Measurements from ENCODE around the gene MAZ. TPM values are rescaled to one million over a fixed set of nuclear protein-coding genes. Genes with fewer than 3 reads are reported as not detected.
"Not testable (repeated sequence)": the region's sequence is repeated elsewhere in the genome, so short reads cannot be mapped to it uniquely, and the experiment has no call there.

The MAZ gene
- total and polyA plus RNA-seq, 2 experiments from 2014 or later = 186 to 310 TPM

GRCh38 chr16:29790183-29790948 is 16.0 kb upstream of the MAZ start, which contains the start of gene KIF22:
TSS of gene KIF22 (plus strand) at chr16:29790751. CDS start at chr16:29790760, 9 bp downstream.
- peak; percentile 99 to 100 for DNase-seq (ENCODE audit: low read depth in 1 of 2, low spot score in 1 of 2)
- no peaks in the 10 kb centered on the region for H3K9me3 ChIP-seq (ENCODE audit: low read depth)
- H3K4me3 ChIP-seq = peak within 1 kb of the TSS; percentile 77
- no peaks in the 10 kb centered on the region for H3K27me3 ChIP-seq
- H3K4me1 ChIP-seq (ENCODE audit: low read depth) = peaks cover 9% of the 10 kb centered on the region
- H3K27ac ChIP-seq = peak within 1 kb of the TSS; percentile 87
- no peaks in the 10 kb centered on the region for H3K36me3 ChIP-seq
- TF ChIP-seq CTCF (IDR thresholded peaks at IDR 0.05; ENCODE audit: low read depth, low read length) = peak; percentile 71

DNA sequence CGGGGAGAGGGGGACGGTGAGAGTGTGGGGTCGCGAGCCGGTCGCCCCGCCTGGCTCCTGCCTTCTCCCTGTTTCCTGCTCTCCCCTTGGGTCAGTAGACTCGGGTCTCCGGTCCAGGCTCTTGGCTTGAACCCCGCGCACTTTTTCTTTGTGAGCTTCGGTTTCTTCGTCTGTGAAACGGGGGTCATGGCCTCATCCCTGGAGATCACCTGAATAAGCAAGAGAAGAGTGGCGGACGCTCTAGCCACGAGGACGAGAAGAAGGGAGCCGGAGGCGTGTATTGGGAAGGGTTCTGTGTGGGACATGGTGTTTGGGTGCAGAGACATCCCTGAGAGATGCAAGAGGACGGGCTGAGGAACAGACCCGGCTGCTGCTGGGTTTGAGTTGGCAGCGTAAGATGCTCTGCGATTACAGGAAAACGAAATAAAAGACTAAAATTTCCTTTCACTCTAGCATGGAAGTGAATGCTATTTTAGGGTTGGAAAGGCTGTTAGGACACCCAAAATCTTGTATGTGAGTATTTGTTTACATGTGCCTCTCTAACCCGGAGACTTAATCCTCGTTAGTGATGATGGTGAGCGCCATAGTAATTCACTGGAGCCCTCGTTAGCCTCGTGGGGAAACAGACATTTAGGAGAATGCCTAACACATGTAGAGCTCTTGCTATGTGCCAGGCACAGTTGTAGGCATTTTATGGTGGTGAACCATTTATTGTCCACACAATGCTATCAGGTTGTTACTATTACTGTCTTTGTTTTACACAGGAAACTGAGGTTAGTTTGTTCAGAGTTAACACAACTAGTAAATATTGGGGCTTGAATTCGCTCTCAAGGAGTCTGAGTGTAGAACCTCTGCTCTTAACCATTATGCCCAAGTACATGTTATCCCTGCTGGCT is 15.1 kb upstream of the MAZ start:
- no peaks in the 10 kb centered on the region for H3K27me3 ChIP-seq
- TF ChIP-seq CTCF (IDR thresholded peaks at IDR 0.05; ENCODE audit: low read depth, low read length) = no peak
- no peak for DNase-seq (ENCODE audit: low read depth in 1 of 2, low spot score in 1 of 2)
- no peaks in the 10 kb centered on the region for H3K9me3 ChIP-seq (ENCODE audit: low read depth)
- no peaks in the 10 kb centered on the region for H3K36me3 ChIP-seq
- H3K4me3 ChIP-seq = peak overlapping the region; percentile 77
- H3K4me1 ChIP-seq (ENCODE audit: low read depth) = peaks cover 9% of the 10 kb centered on the region
- peak overlapping the region; percentile 73 for H3K27ac ChIP-seq

DNA sequence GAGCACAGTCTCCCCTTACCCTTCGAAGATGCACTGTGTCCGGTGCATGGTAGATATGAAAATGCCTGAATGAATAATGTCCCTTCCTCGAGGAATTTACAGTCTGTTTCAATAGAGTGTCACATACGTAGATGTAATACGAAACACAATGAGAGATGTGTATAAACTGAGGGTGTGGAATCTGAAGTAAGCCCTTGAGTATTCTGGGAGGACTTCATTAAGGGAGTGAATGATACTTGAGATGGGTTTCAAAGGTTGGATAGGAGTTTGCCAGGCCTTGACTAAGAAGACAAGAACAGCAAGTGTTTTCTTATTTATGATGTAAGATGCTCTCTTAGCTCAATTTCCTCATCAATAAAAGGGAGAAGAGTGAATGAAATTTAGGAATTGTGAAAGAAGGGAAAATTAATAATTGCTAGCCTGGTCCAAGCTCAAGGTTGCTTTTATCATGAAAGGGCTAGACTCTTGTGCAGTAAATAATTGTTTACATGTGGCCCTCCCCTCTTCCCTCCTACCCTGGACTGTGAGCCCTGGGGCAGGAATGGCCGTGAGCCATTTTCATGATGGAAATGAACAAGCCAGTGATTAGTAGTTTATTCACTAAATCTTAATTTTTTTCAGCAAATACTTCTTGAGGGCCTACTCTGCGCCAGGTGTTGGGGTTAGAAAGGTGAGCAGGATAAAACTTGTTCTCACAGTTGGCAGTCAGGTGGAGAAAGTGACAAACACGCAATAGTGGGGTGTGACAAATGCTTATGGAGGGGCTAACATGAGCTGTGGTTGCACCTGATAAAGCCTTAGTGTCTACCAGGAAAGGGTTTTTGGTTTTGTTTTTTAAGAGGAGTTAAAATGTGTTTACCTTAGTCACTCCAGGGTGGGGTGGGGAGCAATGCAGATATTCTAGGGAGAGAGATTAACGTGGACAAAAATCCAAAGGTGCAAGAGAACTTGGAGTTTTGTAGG is 14.2 kb upstream of the MAZ start:
- TF ChIP-seq CTCF (IDR thresholded peaks at IDR 0.05; ENCODE audit: low read depth, low read length) = no peak
- no peak overlapping the region for H3K27ac ChIP-seq
- peak overlapping the region; percentile 77 for H3K4me3 ChIP-seq
- no peaks in the 10 kb centered on the region for H3K27me3 ChIP-seq
- H3K4me1 ChIP-seq (ENCODE audit: low read depth) = peaks cover 9% of the 10 kb centered on the region
- H3K36me3 ChIP-seq = peaks cover 7% of the 10 kb centered on the region
- no peak for DNase-seq (ENCODE audit: low read depth in 1 of 2, low spot score in 1 of 2)
- no peaks in the 10 kb centered on the region for H3K9me3 ChIP-seq (ENCODE audit: low read depth)

DNA sequence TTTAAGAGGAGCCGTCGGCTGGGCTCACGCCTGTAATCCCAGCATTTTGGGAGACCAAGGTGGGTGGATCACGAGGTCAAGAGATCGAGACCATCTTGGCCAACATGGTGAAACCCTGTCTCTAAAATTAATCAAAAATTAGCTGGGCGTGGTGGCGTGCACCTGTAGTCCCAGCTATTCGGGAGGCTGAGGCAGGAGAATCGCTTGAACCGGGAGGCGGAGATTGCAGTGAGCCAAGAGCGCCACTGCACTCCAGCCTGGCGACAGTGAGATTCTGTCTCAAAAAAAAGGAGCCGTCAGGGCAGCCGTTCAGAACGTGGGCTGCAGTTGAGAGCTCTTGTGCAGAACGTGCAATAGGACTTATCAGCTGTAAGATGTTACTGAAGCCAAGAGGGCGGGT is 13.2 kb upstream of the MAZ start:
- not testable (repeated sequence) for H3K4me3 ChIP-seq; H3K4me1 ChIP-seq (ENCODE audit: low read depth); H3K27ac ChIP-seq; H3K27me3 ChIP-seq; H3K9me3 ChIP-seq (ENCODE audit: low read depth); DNase-seq (ENCODE audit: low read depth in 1 of 2, low spot score in 1 of 2)
- peaks cover 16% of the 10 kb centered on the region for H3K36me3 ChIP-seq

GRCh38 chr16:29794231-29794710 is 12.1 kb upstream of the MAZ start:
- no peak for DNase-seq (ENCODE audit: low read depth in 1 of 2, low spot score in 1 of 2)
- H3K27me3 ChIP-seq = no peaks in the 10 kb centered on the region
- no peaks in the 10 kb centered on the region for H3K9me3 ChIP-seq (ENCODE audit: low read depth)
- no peak overlapping the region for H3K27ac ChIP-seq
- peaks cover 26% of the 10 kb centered on the region for H3K36me3 ChIP-seq
- no peak for TF ChIP-seq CTCF (IDR thresholded peaks at IDR 0.05; ENCODE audit: low read depth, low read length)
- peaks cover 9% of the 10 kb centered on the region for H3K4me1 ChIP-seq (ENCODE audit: low read depth)
- no peak overlapping the region for H3K4me3 ChIP-seq

Measured in cardiac muscle cell (in vitro differentiated cells and primary cell).